Mucosa of descending colon (tissue), 3 donors: ENCODE results near the gene EED. TPM values are rescaled to one million over a fixed set of nuclear protein-coding genes. Genes with fewer than 3 reads are reported as not detected.

Source experiments
- ATAC-seq: fragments of 200-7000 bp; cut with Tn5 transposase; one replicate; pipeline ENCODE4 v1.9.1; 2020; ENCODE audit warnings: mild to moderate bottlenecking, moderate library complexity
- DNase-seq, 3 donors: peaks; one replicate each; pipeline ENCODE4 v3.0.0-alpha.2; 2020
- H3K36me3 ChIP-seq: fragments of 200-600 bp; one replicate; pipeline ENCODE4 v1.8.0; 2021; ENCODE audit warnings: low read depth, mild to moderate bottlenecking
- H3K4me1 ChIP-seq: fragments of 200-600 bp; one replicate; pipeline ENCODE4 v1.8.0; 2021; ENCODE audit warnings: low read depth, mild to moderate bottlenecking
- H3K4me3 ChIP-seq: fragments of 200-600 bp; one replicate; pipeline ENCODE4 v1.8.0; 2021; ENCODE audit warnings: mild to moderate bottlenecking
- H3K9me3 ChIP-seq: fragments of 200-600 bp; one replicate; pipeline ENCODE4 v1.8.0; 2021; ENCODE audit warnings: mild to moderate bottlenecking
- CTCF ChIP-seq: fragments of 200-600 bp; IDR thresholded peaks from one replicate; pipeline ENCODE4 v1.8.0; 2022; ENCODE audit warnings: antibody characterized with exemption, mild to moderate bottlenecking
- intact Hi-C, 2 donors: fragments of 100-400 bp; cut with DNase I in 1 of 2; cut with micrococcal nuclease in 1 of 2; formaldehyde crosslinking; loops; one replicate each; pipeline versions ENCODE4 v1.11.0 to v1.11.1; 2022; cut with DNase I, micrococcal nuclease
- total RNA-seq, 3 donors: library from RNA; stranded (reverse); fragmentation: NEBNext Ultra II Directional in 2 of 3; extraction: Animal tissue kit (Norgen Biotek cat#: 25700) in 2 of 3; gene quantifications; one replicate each; pipeline versions ENCODE4 v1.2.1 to v1.2.4, GENCODE V29; 2021 to 2023
- donor health status: DM: no; HTN: no; CAD: no; lungs with moderate emphysema.
- donor health status: DM: no; HTN: no; CAD: no.
- donor health status: DM: no; HTN: yes; CAD: no.

The EED gene
- total RNA-seq, 3 donors from 2014 or later: 21.9 to 29.6 (median 22.0) TPM

GRCh38 chr11:86198139-86198538 lies 46.4 kb upstream of the EED start:
- intact Hi-C loops: no loop called here
- TF ChIP-seq CTCF: no peak
- Histone ChIP-seq H3K4me3 (no peak overlapping the region), H3K4me1 (no peaks in the 10 kb centered on the region), H3K36me3 (no peaks in the 10 kb centered on the region), H3K9me3 (no peaks in the 10 kb centered on the region)
- no peak for ATAC-seq
- no peak for DNase-seq

- intact Hi-C loops: no loop called here
- TF ChIP-seq CTCF: no peak
- Histone ChIP-seq H3K9me3 (no peaks in the 10 kb centered on the region), H3K36me3 (no peaks in the 10 kb centered on the region), H3K4me1 (no peaks in the 10 kb centered on the region), H3K4me3 (no peak overlapping the region)
- ATAC-seq: no peak
- no peak for DNase-seq
Observed at GRCh38 chr11:86199354-86199753, 45.2 kb upstream of the EED start.

GRCh38 chr11:86201371-86201884 lies 43.1 kb upstream of the EED start:
- TF ChIP-seq CTCF: no peak
- no peak overlapping the region for H3K4me3 ChIP-seq
- DNase-seq: no peak
- no peaks in the 10 kb centered on the region for H3K36me3 ChIP-seq
- intact Hi-C loops: no loop called here
- ATAC-seq: no peak
- no peaks in the 10 kb centered on the region for H3K4me1 ChIP-seq
- H3K9me3 ChIP-seq: no peaks in the 10 kb centered on the region

- intact Hi-C loops: no loop called here
- Histone ChIP-seq H3K4me3 (no peak overlapping the region), H3K9me3 (no peaks in the 10 kb centered on the region), H3K4me1 (no peaks in the 10 kb centered on the region), H3K36me3 (no peaks in the 10 kb centered on the region)
- no peak for TF ChIP-seq CTCF
- ATAC-seq (peak; percentile 49), DNase-seq (no peak)
Observed at GRCh38 chr11:86202013-86202336, 42.6 kb upstream of the EED start.

- Histone ChIP-seq H3K4me3 (no peak overlapping the region), H3K36me3 (no peaks in the 10 kb centered on the region), H3K9me3 (no peaks in the 10 kb centered on the region), H3K4me1 (no peaks in the 10 kb centered on the region)
- intact Hi-C loops: no loop called here
- DNase-seq (no peak), ATAC-seq (no peak)
- no peak for TF ChIP-seq CTCF
Observed at GRCh38 chr11:86204356-86204755, 40.2 kb upstream of the EED start.
